GM12892 (cell line): ENCODE data around the gene C4A.

Experiments
- POLR2A ChIP-seq: IDR thresholded peaks from 2 replicates; pipeline ENCODE4 v1.6.1; 2011; ENCODE audit warnings: low read depth, low read length, control low read depth
- TAF1 ChIP-seq: IDR thresholded peaks from 2 replicates; pipeline ENCODE4 v1.6.1; 2011; ENCODE audit warnings: low read depth, mild to moderate bottlenecking, control low read depth, low read length, borderline replicate concordance

- no peak for TF ChIP-seq POLR2A
- TF ChIP-seq TAF1: no peak
Measured at GRCh38 chr6:31968326-31968725, 13.5 kb upstream of the C4A start.
